ENCODE data around the gene ABI3BP.

The ABI3BP gene

GRCh38 chr3:101011136-101011535 lies 17.9 kb upstream of the ABI3BP start:
- Mint-ChIP-seq H3K27ac (ENCODE audit: low read depth) (no peak overlapping the region), H3K9me3 (peaks cover 16% of the 10 kb centered on the region), H3K27me3 (peaks cover 40% of the 10 kb centered on the region), H3K4me1 (no peaks in the 10 kb centered on the region), H3K4me3 (no peak overlapping the region), H3K36me3 (ENCODE audit: insufficient read depth) (peaks cover 2% of the 10 kb centered on the region)
- DNase-seq (ENCODE audit: low spot score in 2 of 2) (no peak), ATAC-seq (replicated peaks; ENCODE audit: extremely low read depth, poor library complexity, severe bottlenecking) (no peak)

GRCh38 chr3:101010296-101010695 lies 17.1 kb upstream of the ABI3BP start:
- H3K36me3 Mint-ChIP-seq (ENCODE audit: insufficient read depth), result peaks cover 2% of the 10 kb centered on the region
- peaks cover 40% of the 10 kb centered on the region for H3K27me3 Mint-ChIP-seq
- ATAC-seq (replicated peaks; ENCODE audit: extremely low read depth, poor library complexity, severe bottlenecking) (no peak), DNase-seq (ENCODE audit: low spot score in 2 of 2) (no peak)
- no peak overlapping the region for H3K27ac Mint-ChIP-seq (ENCODE audit: low read depth)
- no peak overlapping the region for H3K4me3 Mint-ChIP-seq
- H3K9me3 Mint-ChIP-seq, result peaks cover 16% of the 10 kb centered on the region
- no peaks in the 10 kb centered on the region for H3K4me1 Mint-ChIP-seq

GRCh38 chr3:101009386-101009785 lies 16.2 kb upstream of the ABI3BP start:
- Mint-ChIP-seq H3K4me1 (no peaks in the 10 kb centered on the region), H3K9me3 (peaks cover 21% of the 10 kb centered on the region), H3K27ac (ENCODE audit: low read depth) (no peak overlapping the region), H3K4me3 (no peak overlapping the region), H3K36me3 (ENCODE audit: insufficient read depth) (peaks cover 2% of the 10 kb centered on the region), H3K27me3 (peaks cover 40% of the 10 kb centered on the region)
- no peak for DNase-seq (ENCODE audit: low spot score in 2 of 2)
- no peak for ATAC-seq (replicated peaks; ENCODE audit: extremely low read depth, poor library complexity, severe bottlenecking)

- Mint-ChIP-seq H3K9me3 (peaks cover 5% of the 10 kb centered on the region), H3K27me3 (no peaks in the 10 kb centered on the region), H3K36me3 (ENCODE audit: insufficient read depth) (no peaks in the 10 kb centered on the region), H3K4me1 (no peaks in the 10 kb centered on the region), H3K4me3 (no peak overlapping the region), H3K27ac (ENCODE audit: low read depth) (no peak overlapping the region)
- ATAC-seq (replicated peaks; ENCODE audit: extremely low read depth, poor library complexity, severe bottlenecking) (no peak), DNase-seq (ENCODE audit: low spot score in 2 of 2) (no peak)
Measured at GRCh38 chr3:100999160-100999559, 5.9 kb upstream of the ABI3BP start.

GRCh38 chr3:100994809-100995208 lies 1.6 kb upstream of the ABI3BP start:
- Mint-ChIP-seq H3K4me3 (no peak overlapping the region), H3K27me3 (peaks cover 3% of the 10 kb centered on the region), H3K4me1 (no peaks in the 10 kb centered on the region), H3K27ac (ENCODE audit: low read depth) (no peak overlapping the region), H3K9me3 (no peaks in the 10 kb centered on the region), H3K36me3 (ENCODE audit: insufficient read depth) (no peaks in the 10 kb centered on the region)
- DNase-seq (ENCODE audit: low spot score in 2 of 2), result no peak
- no peak for ATAC-seq (replicated peaks; ENCODE audit: extremely low read depth, poor library complexity, severe bottlenecking)

GRCh38 chr3:100994187-100994586 lies 966 bp upstream of the ABI3BP start:
- Mint-ChIP-seq H3K4me1 (no peaks in the 10 kb centered on the region), H3K36me3 (ENCODE audit: insufficient read depth) (no peaks in the 10 kb centered on the region), H3K4me3 (no peak overlapping the region), H3K27ac (ENCODE audit: low read depth) (no peak overlapping the region), H3K9me3 (no peaks in the 10 kb centered on the region), H3K27me3 (peaks cover 9% of the 10 kb centered on the region)
- ATAC-seq (replicated peaks; ENCODE audit: extremely low read depth, poor library complexity, severe bottlenecking), result no peak
- DNase-seq (ENCODE audit: low spot score in 2 of 2), result no peak

- no peaks in the 10 kb centered on the region for H3K4me1 Mint-ChIP-seq
- no peak overlapping the region for H3K4me3 Mint-ChIP-seq
- no peaks in the 10 kb centered on the region for H3K36me3 Mint-ChIP-seq (ENCODE audit: insufficient read depth)
- H3K27me3 Mint-ChIP-seq, result peaks cover 21% of the 10 kb centered on the region
- H3K9me3 Mint-ChIP-seq, result no peaks in the 10 kb centered on the region
- no peak for ATAC-seq (replicated peaks; ENCODE audit: extremely low read depth, poor library complexity, severe bottlenecking)
- H3K27ac Mint-ChIP-seq (ENCODE audit: low read depth), result no peak overlapping the region
- no peak for DNase-seq (ENCODE audit: low spot score in 2 of 2)
Measured at GRCh38 chr3:100992231-100993012, 799 bp downstream of the ABI3BP start.

GRCh38 chr3:100988080-100988479 lies 5.1 kb downstream of the ABI3BP start:
- DNase-seq (ENCODE audit: low spot score in 2 of 2) (no peak), ATAC-seq (replicated peaks; ENCODE audit: extremely low read depth, poor library complexity, severe bottlenecking) (no peak)
- no peak overlapping the region for H3K27ac Mint-ChIP-seq (ENCODE audit: low read depth)
- H3K27me3 Mint-ChIP-seq, result peaks cover 21% of the 10 kb centered on the region
- H3K4me1 Mint-ChIP-seq, result no peaks in the 10 kb centered on the region
- H3K9me3 Mint-ChIP-seq, result no peaks in the 10 kb centered on the region
- H3K36me3 Mint-ChIP-seq (ENCODE audit: insufficient read depth), result no peaks in the 10 kb centered on the region
- H3K4me3 Mint-ChIP-seq, result no peak overlapping the region

- H3K36me3 Mint-ChIP-seq (ENCODE audit: insufficient read depth), result no peaks in the 10 kb centered on the region
Measured at GRCh38 chr3:100984308-100984707, 8.9 kb downstream of the ABI3BP start.

GRCh38 chr3:100982710-100983109 lies 10.5 kb downstream of the ABI3BP start:
- Mint-ChIP-seq H3K9me3 (no peaks in the 10 kb centered on the region), H3K36me3 (ENCODE audit: insufficient read depth) (no peaks in the 10 kb centered on the region), H3K27ac (ENCODE audit: low read depth) (no peak overlapping the region), H3K4me1 (no peaks in the 10 kb centered on the region), H3K27me3 (peaks cover 26% of the 10 kb centered on the region), H3K4me3 (no peak overlapping the region)
- DNase-seq (ENCODE audit: low spot score in 2 of 2) (no peak), ATAC-seq (replicated peaks; ENCODE audit: extremely low read depth, poor library complexity, severe bottlenecking) (no peak)

More at GRCh38 chr3:100984308-100984707, 8.9 kb downstream of the ABI3BP start:
- Mint-ChIP-seq H3K9me3 (no peaks in the 10 kb centered on the region), H3K27ac (ENCODE audit: low read depth) (no peak overlapping the region), H3K4me1 (no peaks in the 10 kb centered on the region), H3K4me3 (no peak overlapping the region), H3K27me3 (peaks cover 39% of the 10 kb centered on the region)
- DNase-seq (ENCODE audit: low spot score in 2 of 2) (no peak), ATAC-seq (replicated peaks; ENCODE audit: extremely low read depth, poor library complexity, severe bottlenecking) (no peak)

GRCh38 chr3:100981164-100981911 lies 11.9 kb downstream of the ABI3BP start:
- DNase-seq (ENCODE audit: low spot score in 2 of 2) (no peak), ATAC-seq (replicated peaks; ENCODE audit: extremely low read depth, poor library complexity, severe bottlenecking) (no peak)
- H3K4me3 Mint-ChIP-seq, result no peak overlapping the region
- no peak overlapping the region for H3K27ac Mint-ChIP-seq (ENCODE audit: low read depth)
- no peaks in the 10 kb centered on the region for H3K4me1 Mint-ChIP-seq
- peaks cover 26% of the 10 kb centered on the region for H3K27me3 Mint-ChIP-seq
- H3K9me3 Mint-ChIP-seq, result no peaks in the 10 kb centered on the region
- no peaks in the 10 kb centered on the region for H3K36me3 Mint-ChIP-seq (ENCODE audit: insufficient read depth)

GRCh38 chr3:100978011-100978659 lies 15.1 kb downstream of the ABI3BP start:
- no peak for ATAC-seq (replicated peaks; ENCODE audit: extremely low read depth, poor library complexity, severe bottlenecking)

More at GRCh38 chr3:100978011-100978659, 15.1 kb downstream of the ABI3BP start:
- H3K4me1 Mint-ChIP-seq, result no peaks in the 10 kb centered on the region
- no peak for DNase-seq (ENCODE audit: low spot score in 2 of 2)
- no peak overlapping the region for H3K27ac Mint-ChIP-seq (ENCODE audit: low read depth)
- H3K4me3 Mint-ChIP-seq, result no peak overlapping the region
- H3K9me3 Mint-ChIP-seq, result no peaks in the 10 kb centered on the region
- H3K36me3 Mint-ChIP-seq (ENCODE audit: insufficient read depth), result no peaks in the 10 kb centered on the region
- H3K27me3 Mint-ChIP-seq, result peaks cover 26% of the 10 kb centered on the region

Data from central memory CD8-positive, alpha-beta T cell (primary cell).